ENCODE results near the gene EIF2D.
"Not testable (repeated sequence)": the region's sequence is repeated elsewhere in the genome, so short reads cannot be mapped to it uniquely, and the experiment has no call there.

DNA sequence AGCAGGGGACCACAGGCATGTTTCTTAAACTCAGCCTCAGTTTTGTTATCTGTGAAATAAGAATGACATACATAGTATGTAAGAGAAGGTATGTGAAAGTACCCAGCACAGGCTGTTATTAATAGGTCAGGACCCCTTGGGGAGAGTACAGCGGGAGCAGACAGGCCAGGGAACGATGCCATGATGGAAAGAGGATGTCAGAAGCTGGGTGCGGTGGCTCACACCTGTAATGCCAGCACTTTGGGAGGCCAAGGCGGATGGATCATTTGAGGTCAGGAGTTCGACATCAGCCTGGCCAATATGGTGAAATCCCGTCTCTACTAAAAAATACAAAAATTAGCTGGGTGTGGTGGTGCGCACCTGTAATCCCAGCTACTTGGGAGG lies 31.2 kb downstream of the EIF2D start:
- TF ChIP-seq, protein P1, sequence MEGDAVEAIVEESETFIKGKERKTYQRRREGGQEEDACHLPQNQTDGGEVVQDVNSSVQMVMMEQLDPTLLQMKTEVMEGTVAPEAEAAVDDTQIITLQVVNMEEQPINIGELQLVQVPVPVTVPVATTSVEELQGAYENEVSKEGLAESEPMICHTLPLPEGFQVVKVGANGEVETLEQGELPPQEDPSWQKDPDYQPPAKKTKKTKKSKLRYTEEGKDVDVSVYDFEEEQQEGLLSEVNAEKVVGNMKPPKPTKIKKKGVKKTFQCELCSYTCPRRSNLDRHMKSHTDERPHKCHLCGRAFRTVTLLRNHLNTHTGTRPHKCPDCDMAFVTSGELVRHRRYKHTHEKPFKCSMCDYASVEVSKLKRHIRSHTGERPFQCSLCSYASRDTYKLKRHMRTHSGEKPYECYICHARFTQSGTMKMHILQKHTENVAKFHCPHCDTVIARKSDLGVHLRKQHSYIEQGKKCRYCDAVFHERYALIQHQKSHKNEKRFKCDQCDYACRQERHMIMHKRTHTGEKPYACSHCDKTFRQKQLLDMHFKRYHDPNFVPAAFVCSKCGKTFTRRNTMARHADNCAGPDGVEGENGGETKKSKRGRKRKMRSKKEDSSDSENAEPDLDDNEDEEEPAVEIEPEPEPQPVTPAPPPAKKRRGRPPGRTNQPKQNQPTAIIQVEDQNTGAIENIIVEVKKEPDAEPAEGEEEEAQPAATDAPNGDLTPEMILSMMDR (IDR thresholded peaks at IDR 0.05): not testable (repeated sequence)
- not testable (repeated sequence) for TF ChIP-seq SREBF2 (IDR thresholded peaks at IDR 0.05); POLR2A (IDR thresholded peaks at IDR 0.05; ENCODE audit: low read length); RAD21 (conservative IDR thresholded peaks at IDR 0.05 in 1 of 2, IDR thresholded peaks at IDR 0.05 in 1 of 2); ZFP36 (IDR thresholded peaks at IDR 0.05; ENCODE audit: borderline replicate concordance, partially characterized antibody); CBX8 (IDR thresholded peaks at IDR 0.05); RCOR1 (IDR thresholded peaks at IDR 0.05; ENCODE audit: low read depth, low read length); RARB (CRISPR knock-in tag; IDR thresholded peaks at IDR 0.05); EP300 (IDR thresholded peaks at IDR 0.05); POLR2AphosphoS2 (conservative IDR thresholded peaks at IDR 0.05; ENCODE audit: low read length); MAZ (IDR thresholded peaks at IDR 0.05; ENCODE audit: borderline replicate concordance, low read depth, low read length)
- TF ChIP-seq, protein P2, sequence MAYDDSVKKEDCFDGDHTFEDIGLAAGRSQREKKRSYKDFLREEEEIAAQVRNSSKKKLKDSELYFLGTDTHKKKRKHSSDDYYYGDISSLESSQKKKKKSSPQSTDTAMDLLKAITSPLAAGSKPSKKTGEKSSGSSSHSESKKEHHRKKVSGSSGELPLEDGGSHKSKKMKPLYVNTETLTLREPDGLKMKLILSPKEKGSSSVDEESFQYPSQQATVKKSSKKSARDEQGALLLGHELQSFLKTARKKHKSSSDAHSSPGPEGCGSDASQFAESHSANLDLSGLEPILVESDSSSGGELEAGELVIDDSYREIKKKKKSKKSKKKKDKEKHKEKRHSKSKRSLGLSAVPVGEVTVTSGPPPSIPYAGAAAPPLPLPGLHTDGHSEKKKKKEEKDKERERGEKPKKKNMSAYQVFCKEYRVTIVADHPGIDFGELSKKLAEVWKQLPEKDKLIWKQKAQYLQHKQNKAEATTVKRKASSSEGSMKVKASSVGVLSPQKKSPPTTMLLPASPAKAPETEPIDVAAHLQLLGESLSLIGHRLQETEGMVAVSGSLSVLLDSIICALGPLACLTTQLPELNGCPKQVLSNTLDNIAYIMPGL (CRISPR knock-in tag; IDR thresholded peaks at IDR 0.05; ENCODE audit: borderline replicate concordance): not testable (repeated sequence)
- TF ChIP-seq, protein P3, sequence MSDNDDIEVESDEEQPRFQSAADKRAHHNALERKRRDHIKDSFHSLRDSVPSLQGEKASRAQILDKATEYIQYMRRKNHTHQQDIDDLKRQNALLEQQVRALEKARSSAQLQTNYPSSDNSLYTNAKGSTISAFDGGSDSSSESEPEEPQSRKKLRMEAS (IDR thresholded peaks at IDR 0.05): not testable (repeated sequence)
